ENCODE measurements around the gene YBX3. TPM values are rescaled to one million over a fixed set of nuclear protein-coding genes. Genes with fewer than 3 reads are reported as not detected.

YBX3 gene
- total and polyA plus RNA-seq, 2 donors from 2014 or later, result 86.9 to 347 TPM

DNA sequence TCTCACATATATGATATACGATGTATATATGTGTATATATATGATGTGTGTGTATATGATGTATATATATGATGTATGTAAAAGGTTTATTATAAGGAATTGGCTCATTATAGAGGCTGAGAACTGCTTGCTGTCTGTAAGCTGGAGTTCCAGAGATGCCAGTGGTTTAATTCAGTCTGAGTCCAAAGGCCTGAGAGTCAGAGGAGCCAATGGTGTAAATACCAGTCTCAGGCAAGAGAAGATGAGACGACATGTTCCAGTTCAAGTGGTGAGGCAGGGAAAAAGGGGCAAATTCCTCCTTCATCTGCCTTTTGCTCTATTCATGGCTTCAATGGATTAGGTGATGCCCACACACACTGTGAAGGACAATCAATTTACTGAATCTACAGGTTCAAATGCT, 32.2 kb downstream of the YBX3 start:
- H3K4me3 ChIP-seq (ENCODE audit: low read length in 3 of 3), result no peak overlapping the region
- TF ChIP-seq, protein P1, sequence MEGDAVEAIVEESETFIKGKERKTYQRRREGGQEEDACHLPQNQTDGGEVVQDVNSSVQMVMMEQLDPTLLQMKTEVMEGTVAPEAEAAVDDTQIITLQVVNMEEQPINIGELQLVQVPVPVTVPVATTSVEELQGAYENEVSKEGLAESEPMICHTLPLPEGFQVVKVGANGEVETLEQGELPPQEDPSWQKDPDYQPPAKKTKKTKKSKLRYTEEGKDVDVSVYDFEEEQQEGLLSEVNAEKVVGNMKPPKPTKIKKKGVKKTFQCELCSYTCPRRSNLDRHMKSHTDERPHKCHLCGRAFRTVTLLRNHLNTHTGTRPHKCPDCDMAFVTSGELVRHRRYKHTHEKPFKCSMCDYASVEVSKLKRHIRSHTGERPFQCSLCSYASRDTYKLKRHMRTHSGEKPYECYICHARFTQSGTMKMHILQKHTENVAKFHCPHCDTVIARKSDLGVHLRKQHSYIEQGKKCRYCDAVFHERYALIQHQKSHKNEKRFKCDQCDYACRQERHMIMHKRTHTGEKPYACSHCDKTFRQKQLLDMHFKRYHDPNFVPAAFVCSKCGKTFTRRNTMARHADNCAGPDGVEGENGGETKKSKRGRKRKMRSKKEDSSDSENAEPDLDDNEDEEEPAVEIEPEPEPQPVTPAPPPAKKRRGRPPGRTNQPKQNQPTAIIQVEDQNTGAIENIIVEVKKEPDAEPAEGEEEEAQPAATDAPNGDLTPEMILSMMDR (IDR thresholded peaks at IDR 0.05; ENCODE audit: borderline replicate concordance, extremely low read depth, insufficient read depth), result no peak
- H3K36me3 ChIP-seq (ENCODE audit: control insufficient read depth in 2 of 3, insufficient read depth in 3 of 3, low read length in 3 of 3), result no peaks in the 10 kb centered on the region
- H3K9ac ChIP-seq (ENCODE audit: low read length in 3 of 3), result no peak overlapping the region
- FAIRE-seq (no peak), DNase-seq (no peak)
- H3K27me3 ChIP-seq (ENCODE audit: control insufficient read depth, insufficient read depth, low read length), result no peaks in the 10 kb centered on the region
- no peak overlapping the region for H3K27ac ChIP-seq (ENCODE audit: low read depth in 2 of 2, low read length in 2 of 2)
- intact Hi-C loops (cut with DNase I), result no loop called here
- no peaks in the 10 kb centered on the region for H3K9me3 ChIP-seq (ENCODE audit: control insufficient read depth in 2 of 3, insufficient read depth in 1 of 3, low read length in 3 of 3)
- no peaks in the 10 kb centered on the region for H3K4me1 ChIP-seq (ENCODE audit: control insufficient read depth in 2 of 3, insufficient read depth in 2 of 3, low read depth in 1 of 3, low read length in 3 of 3)

DNA sequence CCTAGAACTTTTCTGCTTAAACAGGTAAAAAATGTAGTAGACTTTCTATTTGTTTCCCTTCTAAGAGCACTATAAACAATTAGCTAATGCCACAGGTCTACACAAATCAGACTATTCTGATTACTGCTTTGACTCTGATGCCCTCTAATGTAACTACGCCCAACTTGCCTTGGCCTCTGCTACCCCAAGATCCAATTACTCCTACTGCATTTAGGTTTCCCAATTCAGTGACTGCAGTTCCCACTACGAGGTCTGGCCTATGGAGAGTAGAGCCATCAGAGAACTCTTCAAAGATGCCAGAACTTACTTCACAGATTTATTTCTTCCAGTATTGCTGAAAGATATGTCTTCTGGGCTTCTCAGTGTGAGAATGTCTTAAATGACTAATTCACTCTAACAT, 34.0 kb downstream of the YBX3 start:
- H3K27ac ChIP-seq (ENCODE audit: low read depth in 2 of 2, low read length in 2 of 2), result no peak overlapping the region
- DNase-seq (no peak), FAIRE-seq (no peak)
- TF ChIP-seq, protein P1 (IDR thresholded peaks at IDR 0.05; ENCODE audit: borderline replicate concordance, extremely low read depth, insufficient read depth), result no peak
- no peaks in the 10 kb centered on the region for H3K27me3 ChIP-seq (ENCODE audit: control insufficient read depth, insufficient read depth, low read length)
- H3K9me3 ChIP-seq (ENCODE audit: control insufficient read depth in 2 of 3, insufficient read depth in 1 of 3, low read length in 3 of 3), result no peaks in the 10 kb centered on the region
- no peak overlapping the region for H3K9ac ChIP-seq (ENCODE audit: low read length in 3 of 3)
- intact Hi-C loops (cut with DNase I), result no loop called here
- no peak overlapping the region for H3K4me3 ChIP-seq (ENCODE audit: low read length in 3 of 3)
- no peaks in the 10 kb centered on the region for H3K36me3 ChIP-seq (ENCODE audit: control insufficient read depth in 2 of 3, insufficient read depth in 3 of 3, low read length in 3 of 3)
- H3K4me1 ChIP-seq (ENCODE audit: control insufficient read depth in 2 of 3, insufficient read depth in 2 of 3, low read depth in 1 of 3, low read length in 3 of 3), result no peaks in the 10 kb centered on the region

DNA sequence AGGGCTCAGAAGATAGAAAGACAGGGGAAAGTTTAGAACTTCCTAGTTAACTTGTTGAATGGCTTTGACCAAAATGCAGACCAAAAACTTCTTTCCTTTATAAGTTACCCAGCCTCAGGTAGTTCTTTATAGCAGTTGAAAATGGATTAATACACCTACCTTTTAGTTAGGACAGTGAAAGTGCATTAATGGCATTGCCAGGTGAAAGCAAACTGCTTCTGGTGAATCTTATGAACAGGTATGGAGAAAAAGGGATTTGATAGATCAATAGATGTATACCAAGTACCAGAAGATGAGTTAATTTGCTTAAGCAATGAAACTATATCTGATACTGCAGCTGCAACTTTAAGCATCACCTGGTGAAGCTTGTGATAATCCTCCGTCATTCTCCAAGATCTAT, 35.1 kb downstream of the YBX3 start:
- FAIRE-seq (no peak), DNase-seq (no peak)
- TF ChIP-seq, protein P1 (IDR thresholded peaks at IDR 0.05; ENCODE audit: borderline replicate concordance, extremely low read depth, insufficient read depth), result no peak
- Histone ChIP-seq H3K4me1 (ENCODE audit: control insufficient read depth in 2 of 3, insufficient read depth in 2 of 3, low read depth in 1 of 3, low read length in 3 of 3) (no peaks in the 10 kb centered on the region), H3K36me3 (ENCODE audit: control insufficient read depth in 2 of 3, insufficient read depth in 3 of 3, low read length in 3 of 3) (no peaks in the 10 kb centered on the region), H3K9me3 (ENCODE audit: control insufficient read depth in 2 of 3, insufficient read depth in 1 of 3, low read length in 3 of 3) (no peaks in the 10 kb centered on the region), H3K9ac (ENCODE audit: low read length in 3 of 3) (no peak overlapping the region), H3K4me3 (ENCODE audit: low read length in 3 of 3) (no peak overlapping the region), H3K27me3 (ENCODE audit: control insufficient read depth, insufficient read depth, low read length) (no peaks in the 10 kb centered on the region), H3K27ac (ENCODE audit: low read depth in 2 of 2, low read length in 2 of 2) (no peak overlapping the region)
- intact Hi-C loops (cut with DNase I), result no loop called here
